ENCODE data around the gene S100A2. TPM values are rescaled to one million over a fixed set of nuclear protein-coding genes. Genes with fewer than 3 reads are reported as not detected.
"Not testable (repeated sequence)": the region's sequence is repeated elsewhere in the genome, so short reads cannot be mapped to it uniquely, and the experiment has no call there.

S100A2 gene
- total and polyA plus RNA-seq, 5 experiments from 2014 or later: not detected

GRCh38 chr1:153520137-153520691 lies 45.4 kb downstream of the S100A2 start:
- not testable (repeated sequence) for H3K36me3 Mint-ChIP-seq, H3K27me3 Mint-ChIP-seq, ATAC-seq, H3K4me3 Mint-ChIP-seq, H3K9me3 Mint-ChIP-seq, DNase-seq
- POLR2A ChIA-PET: interaction anchor here (0.8 to 1.7 kb wide), 2 partner anchors 12 to 24 kb away, joined by 3 to 8 read pairs; no protein-coding TSS in a partner anchor
- peak overlapping the region in 1 of 10 donors; percentile 19 for H3K27ac Mint-ChIP-seq
- H3K4me1 Mint-ChIP-seq: peaks cover 6 to 16% (median 11%) of the 10 kb centered on the region in 4 donors

- POLR2A ChIA-PET: no interaction called here
- no peak for DNase-seq
- H3K27ac Mint-ChIP-seq: peak overlapping the region in 1 of 10 donors; percentile 63
- ATAC-seq: no peak
- H3K4me3 Mint-ChIP-seq: no peak overlapping the region
- H3K9me3 Mint-ChIP-seq: no peaks in the 10 kb centered on the region
- no peaks in the 10 kb centered on the region for H3K27me3 Mint-ChIP-seq
- H3K36me3 Mint-ChIP-seq: no peaks in the 10 kb centered on the region
- H3K4me1 Mint-ChIP-seq: peaks cover 6 to 16% (median 11%) of the 10 kb centered on the region in 4 donors
Measured at GRCh38 chr1:153519242-153519641, 46.4 kb downstream of the S100A2 start.

DNA sequence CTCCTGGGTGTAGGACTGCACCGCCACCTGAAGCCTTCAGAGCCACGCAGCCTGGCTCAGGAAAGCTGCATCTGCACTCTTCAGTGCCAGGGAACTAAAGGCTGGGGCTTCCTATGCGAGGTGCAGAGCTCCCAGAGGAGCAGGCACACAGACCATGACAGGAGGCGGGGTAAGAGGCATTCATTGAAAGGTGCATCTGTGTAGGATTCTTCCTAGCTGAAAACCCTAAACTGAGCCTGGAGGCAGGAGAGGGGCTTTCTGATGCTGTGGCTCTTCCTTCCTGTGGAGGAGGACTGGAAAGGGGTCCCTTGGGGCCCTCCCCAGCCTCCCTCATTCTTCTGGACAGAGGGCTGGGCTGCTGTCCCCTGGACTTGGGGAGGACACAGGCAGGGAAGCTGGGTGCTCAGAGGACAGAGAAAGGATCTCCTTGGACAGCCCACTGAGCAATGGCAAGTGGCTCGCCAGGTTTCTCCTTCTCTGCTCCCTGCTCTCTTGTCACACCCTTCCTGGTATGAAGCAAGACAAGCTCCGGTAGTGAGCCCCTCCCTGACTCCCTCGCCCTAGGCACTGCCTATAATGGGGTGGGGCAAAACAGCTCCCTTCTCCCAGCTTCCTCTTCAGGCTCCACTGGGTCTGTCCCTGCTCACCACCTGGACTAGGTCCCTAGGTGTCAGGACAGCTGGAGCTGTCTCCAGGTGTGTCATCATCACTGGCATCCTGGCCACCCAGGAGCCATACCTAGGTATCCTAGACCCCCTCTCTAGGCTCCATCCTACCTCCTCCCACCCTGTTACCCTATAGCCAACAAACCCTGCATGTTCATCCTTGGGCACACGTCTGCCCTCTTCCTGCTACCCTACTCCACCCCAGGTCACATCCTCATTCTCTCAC lies 49.9 kb downstream of the S100A2 start:
- H3K4me3 Mint-ChIP-seq: no peak overlapping the region
- no peaks in the 10 kb centered on the region for H3K36me3 Mint-ChIP-seq
- H3K27ac Mint-ChIP-seq: peak overlapping the region in 2 of 10 donors; percentile 13 to 47
- peaks cover 3 to 6% (median 6%) of the 10 kb centered on the region in 4 donors for H3K4me1 Mint-ChIP-seq
- H3K9me3 Mint-ChIP-seq: no peaks in the 10 kb centered on the region
- no peak for ATAC-seq
- H3K27me3 Mint-ChIP-seq: no peaks in the 10 kb centered on the region
- DNase-seq: no peak
- POLR2A ChIA-PET: interaction anchor here (1.2 kb wide), 1 partner anchor 20 kb away, joined by 5 read pairs; the partner anchor contains the start of gene S100A6

- ATAC-seq (no peak), DNase-seq (no peak)
- Mint-ChIP-seq H3K9me3 (no peaks in the 10 kb centered on the region), H3K36me3 (no peaks in the 10 kb centered on the region), H3K27ac (peak overlapping the region in 2 of 10 donors; percentile 9 to 43), H3K4me3 (no peak overlapping the region), H3K4me1 (peaks cover 3 to 6% (median 5%) of the 10 kb centered on the region in 4 donors), H3K27me3 (no peaks in the 10 kb centered on the region)
- POLR2A ChIA-PET: no interaction called here
Measured at GRCh38 chr1:153513666-153514065, 52.0 kb downstream of the S100A2 start.

GRCh38 chr1:153513023-153513422 lies 52.6 kb downstream of the S100A2 start:
- POLR2A ChIA-PET: no interaction called here
- peaks cover 0 to 6% (median 4%) of the 10 kb centered on the region in 4 donors for H3K4me1 Mint-ChIP-seq

More at GRCh38 chr1:153513023-153513422, 52.6 kb downstream of the S100A2 start:
- no peak for DNase-seq
- H3K9me3 Mint-ChIP-seq: no peaks in the 10 kb centered on the region
- no peaks in the 10 kb centered on the region for H3K36me3 Mint-ChIP-seq
- H3K27ac Mint-ChIP-seq: peak overlapping the region in 2 of 10 donors; percentile 43 to 46
- ATAC-seq: no peak
- no peak overlapping the region for H3K4me3 Mint-ChIP-seq
- no peaks in the 10 kb centered on the region for H3K27me3 Mint-ChIP-seq

Other genes starting within 250 kb of the S100A2 start
- gene PGLYRP4, start 217.0 kb downstream of the S100A2 start, total RNA-seq: not detected
- not detected for gene PGLYRP4, start 217.0 kb downstream of the S100A2 start, polyA plus RNA-seq
- gene S100A9, start 208.0 kb downstream of the S100A2 start, total RNA-seq: 1 to 10 TPM; 2.2 to 2.8 TPM
- gene S100A9, start 208.0 kb downstream of the S100A2 start, polyA plus RNA-seq: 10 to 100 TPM in 2 of 3 donors, 1 to 10 TPM in 1; 5.0 to 18.8 (median 18.7) TPM
- gene S100A12, start 190.2 kb downstream of the S100A2 start, total RNA-seq: not detected
- 1 to 10 TPM in 1 of 3 donors, under 1 TPM in 1, not detected in 1; 0.44 to 1.7 TPM for gene S100A12, start 190.2 kb downstream of the S100A2 start, polyA plus RNA-seq
- gene S100A8, start 174.8 kb downstream of the S100A2 start, total RNA-seq: not detected
- gene S100A8, start 174.8 kb downstream of the S100A2 start, polyA plus RNA-seq: 10 to 100 TPM in 2 of 3 donors, 1 to 10 TPM in 1; 1.0 to 12.4 (median 11.6) TPM
- gene S100A7A, start 149.3 kb downstream of the S100A2 start, total RNA-seq: not detected
- not detected for gene S100A7A, start 149.3 kb downstream of the S100A2 start, polyA plus RNA-seq
- not detected for gene S100A7, start 105.2 kb downstream of the S100A2 start, total RNA-seq
- gene S100A7, start 105.2 kb downstream of the S100A2 start, polyA plus RNA-seq: not detected
- gene S100A6, start 29.9 kb downstream of the S100A2 start, total RNA-seq: 100 to 1,000 TPM; 223 to 232 TPM
- 100 to 1,000 TPM; 443 to 707 (median 568) TPM for gene S100A6, start 29.9 kb downstream of the S100A2 start, polyA plus RNA-seq
- 1 to 10 TPM in 1 of 2 experiments, not detected in 1; 1.4 TPM for gene S100A5, start 24.9 kb downstream of the S100A2 start, total RNA-seq
- under 1 TPM in 2 of 3 donors, not detected in 1; 0.63 to 0.78 TPM for gene S100A5, start 24.9 kb downstream of the S100A2 start, polyA plus RNA-seq
- gene S100A4, start 20.0 kb downstream of the S100A2 start, total RNA-seq: 100 to 1,000 TPM; 115 to 129 TPM
- gene S100A4, start 20.0 kb downstream of the S100A2 start, polyA plus RNA-seq: 1,000 to 10,000 TPM in 1 of 3 donors, 100 to 1,000 TPM in 2; 421 to 1,131 (median 581) TPM
- gene S100A3, start 16.6 kb downstream of the S100A2 start, total RNA-seq: not detected
- gene S100A3, start 16.6 kb downstream of the S100A2 start, polyA plus RNA-seq: not detected
- gene S100A16, start 47.3 kb upstream of the S100A2 start, total RNA-seq: not detected
- not detected for gene S100A16, start 47.3 kb upstream of the S100A2 start, polyA plus RNA-seq
- not detected for gene S100A14, start 50.5 kb upstream of the S100A2 start, total RNA-seq
- not detected for gene S100A14, start 50.5 kb upstream of the S100A2 start, polyA plus RNA-seq
- gene S100A13, start 61.7 kb upstream of the S100A2 start, total RNA-seq: 1 to 10 TPM; 5.3 to 6.0 TPM
- 1 to 10 TPM in 2 of 3 donors, under 1 TPM in 1; 0.94 to 1.9 (median 1.1) TPM for gene S100A13, start 61.7 kb upstream of the S100A2 start, polyA plus RNA-seq
- not detected for gene S100A1, start 62.6 kb upstream of the S100A2 start, total RNA-seq
- gene S100A1, start 62.6 kb upstream of the S100A2 start, polyA plus RNA-seq: not detected
- 100 to 1,000 TPM; 152 to 155 TPM for gene CHTOP, start 68.2 kb upstream of the S100A2 start, total RNA-seq
- 10 to 100 TPM; 45.2 to 74.7 (median 48.8) TPM for gene CHTOP, start 68.2 kb upstream of the S100A2 start, polyA plus RNA-seq
- gene SNAPIN, start 92.9 kb upstream of the S100A2 start, total RNA-seq: 10 to 100 TPM; 28.2 to 30.7 TPM
- gene SNAPIN, start 92.9 kb upstream of the S100A2 start, polyA plus RNA-seq: 10 to 100 TPM; 66.6 to 77.4 (median 72.3) TPM
- 100 to 1,000 TPM in 1 of 2 experiments, 10 to 100 TPM in 1; 96.8 to 101 TPM for gene ILF2, start 105.1 kb upstream of the S100A2 start, total RNA-seq
- gene ILF2, start 105.1 kb upstream of the S100A2 start, polyA plus RNA-seq: 100 to 1,000 TPM; 115 to 140 (median 121) TPM
- not detected for gene NPR1, start 112.8 kb upstream of the S100A2 start, total RNA-seq
- gene NPR1, start 112.8 kb upstream of the S100A2 start, polyA plus RNA-seq: not detected
- 10 to 100 TPM; 58.2 to 60.6 TPM for gene INTS3, start 162.2 kb upstream of the S100A2 start, total RNA-seq
- 10 to 100 TPM in 2 of 3 donors, 1 to 10 TPM in 1; 10.0 to 13.8 (median 10.8) TPM for gene INTS3, start 162.2 kb upstream of the S100A2 start, polyA plus RNA-seq
- 10 to 100 TPM; 15.3 to 18.5 TPM for gene SLC27A3, start 209.6 kb upstream of the S100A2 start, total RNA-seq
- 10 to 100 TPM in 2 of 3 donors, 1 to 10 TPM in 1; 8.4 to 15.6 (median 10.0) TPM for gene SLC27A3, start 209.6 kb upstream of the S100A2 start, polyA plus RNA-seq